Progenitor cell of endocrine pancreas (in vitro differentiated cells): ENCODE results near the gene RERE. TPM values are rescaled to one million over a fixed set of nuclear protein-coding genes. Genes with fewer than 3 reads are reported as not detected.

ENCODE experiments used
- DNase-seq: peaks from one replicate; pipeline ENCODE4 v3.0.0; 2021; ENCODE audit warnings: low spot score; ENCODE audit not compliant: unreplicated experiment
- H3K27ac Mint-ChIP-seq: 2 replicates; pipeline ENCODE4 v1.8.0; 2021; ENCODE audit warnings: mild to moderate bottlenecking, moderate library complexity, mixed read lengths
- H3K27me3 Mint-ChIP-seq: 2 replicates; pipeline ENCODE4 v1.8.0; 2021; ENCODE audit warnings: mixed read lengths
- H3K36me3 Mint-ChIP-seq: 2 replicates; pipeline ENCODE4 v1.8.0; 2022; ENCODE audit warnings: mixed read lengths; ENCODE audit not compliant: insufficient read depth
- H3K4me1 Mint-ChIP-seq: 2 replicates; pipeline ENCODE4 v1.8.0; 2021; ENCODE audit warnings: low read depth, mixed read lengths
- H3K4me3 Mint-ChIP-seq: 2 replicates; pipeline ENCODE4 v1.8.0; 2021; ENCODE audit warnings: low read depth, mild to moderate bottlenecking, moderate library complexity, mixed read lengths
- H3K9me3 Mint-ChIP-seq: 2 replicates; pipeline ENCODE4 v1.8.0; 2021; ENCODE audit warnings: low read depth, mixed read lengths
- CTCF ChIP-seq: fragments of 200-600 bp; sonication (generic); IDR thresholded peaks from one replicate; pipeline ENCODE4 v1.5.0; 2021; ENCODE audit warnings: antibody characterized with exemption, mild to moderate bottlenecking; ENCODE audit not compliant: unreplicated experiment
- total RNA-seq: library from RNA; stranded (reverse); gene quantifications from 2 replicates; pipeline ENCODE4 v1.2.1, GENCODE V29; 2021

Gene RERE
- total RNA-seq, 1 donor from 2014 or later: 329 TPM

- Mint-ChIP-seq H3K4me3 (no peak overlapping the region), H3K27me3 (peaks cover 6% of the 10 kb centered on the region), H3K27ac (no peak overlapping the region), H3K36me3 (no peaks in the 10 kb centered on the region), H3K4me1 (peaks cover 14% of the 10 kb centered on the region), H3K9me3 (no peaks in the 10 kb centered on the region)
- DNase-seq: no peak
- TF ChIP-seq CTCF: no peak
Measured at GRCh38 chr1:8846263-8846662, 28.8 kb upstream of the RERE start.

GRCh38 chr1:8845104-8846097 lies 28.0 kb upstream of the RERE start:
- TF ChIP-seq CTCF: no peak
- no peak for DNase-seq
- Mint-ChIP-seq H3K27ac (no peak overlapping the region), H3K4me3 (no peak overlapping the region), H3K9me3 (no peaks in the 10 kb centered on the region), H3K36me3 (no peaks in the 10 kb centered on the region), H3K4me1 (peaks cover 14% of the 10 kb centered on the region), H3K27me3 (peaks cover 6% of the 10 kb centered on the region)

GRCh38 chr1:8844501-8845006 lies 27.1 kb upstream of the RERE start:
- DNase-seq: no peak
- no peak overlapping the region for H3K4me3 Mint-ChIP-seq
- H3K9me3 Mint-ChIP-seq: no peaks in the 10 kb centered on the region
- peak overlapping the region; percentile 50 for H3K27ac Mint-ChIP-seq
- no peak for TF ChIP-seq CTCF
- H3K4me1 Mint-ChIP-seq: peaks cover 14% of the 10 kb centered on the region
- H3K36me3 Mint-ChIP-seq: no peaks in the 10 kb centered on the region
- H3K27me3 Mint-ChIP-seq: peaks cover 6% of the 10 kb centered on the region

- no peaks in the 10 kb centered on the region for H3K36me3 Mint-ChIP-seq
- no peaks in the 10 kb centered on the region for H3K9me3 Mint-ChIP-seq
- no peak overlapping the region for H3K4me3 Mint-ChIP-seq
- TF ChIP-seq CTCF: no peak
- DNase-seq: no peak
- peaks cover 6% of the 10 kb centered on the region for H3K27me3 Mint-ChIP-seq
- peaks cover 10% of the 10 kb centered on the region for H3K4me1 Mint-ChIP-seq
- H3K27ac Mint-ChIP-seq: no peak overlapping the region
Measured at GRCh38 chr1:8841395-8841794, 24.0 kb upstream of the RERE start.

- no peak for TF ChIP-seq CTCF
- Mint-ChIP-seq H3K4me1 (peaks cover 7% of the 10 kb centered on the region), H3K9me3 (no peaks in the 10 kb centered on the region), H3K36me3 (no peaks in the 10 kb centered on the region), H3K4me3 (no peak overlapping the region), H3K27ac (no peak overlapping the region), H3K27me3 (peaks cover 3% of the 10 kb centered on the region)
- no peak for DNase-seq
Measured at GRCh38 chr1:8839990-8840389, 22.6 kb upstream of the RERE start.
